ENCODE data around the gene CCDC33. TPM values are rescaled to one million over a fixed set of nuclear protein-coding genes. Genes with fewer than 3 reads are reported as not detected.

CCDC33 gene
- total RNA-seq, 4 donors from 2014 or later = 0.13 TPM; not detected in 3

GRCh38 chr15:74295800-74296199, 59.7 kb downstream of the CCDC33 start:
- no peaks in the 10 kb centered on the region for H3K27me3 ChIP-seq
- TF ChIP-seq POLR2A (IDR thresholded peaks at IDR 0.05) (no peak), CTCF (IDR thresholded peaks at IDR 0.05) (no peak)
- H3K4me3 ChIP-seq (replicated peaks in 1 of 3) = no peak overlapping the region
- DNase-seq = no peak
- H3K27ac ChIP-seq = no peak overlapping the region
- H3K36me3 ChIP-seq = no peaks in the 10 kb centered on the region
- 53 to 56% methylated on average over 5 to 6 of the region's 6 CpGs for WGBS, 2 donors
- H3K4me1 ChIP-seq = no peaks in the 10 kb centered on the region
- no peaks in the 10 kb centered on the region for H3K9me3 ChIP-seq
- intact Hi-C loops (cut with DNase I) = no loop called here

- H3K4me3 ChIP-seq (replicated peaks in 1 of 3) = no peak overlapping the region
- DNase-seq = no peak
- H3K4me1 ChIP-seq = no peaks in the 10 kb centered on the region
- 43 to 44% methylated on average over 1 of the region's 1 CpG for WGBS, 2 donors
- intact Hi-C loops (cut with DNase I) = no loop called here
- TF ChIP-seq CTCF (IDR thresholded peaks at IDR 0.05) = no peak
- TF ChIP-seq POLR2A (IDR thresholded peaks at IDR 0.05) = no peak
- no peaks in the 10 kb centered on the region for H3K9me3 ChIP-seq
- no peaks in the 10 kb centered on the region for H3K27me3 ChIP-seq
- H3K27ac ChIP-seq = no peak overlapping the region
- H3K36me3 ChIP-seq = no peaks in the 10 kb centered on the region
Observed at GRCh38 chr15:74297887-74298286, 61.8 kb downstream of the CCDC33 start.

- TF ChIP-seq CTCF (IDR thresholded peaks at IDR 0.05) = no peak
- no peak for TF ChIP-seq POLR2A (IDR thresholded peaks at IDR 0.05)
- Histone ChIP-seq H3K27ac (no peak overlapping the region), H3K4me3 (replicated peaks in 1 of 3) (no peak overlapping the region), H3K27me3 (no peaks in the 10 kb centered on the region), H3K9me3 (no peaks in the 10 kb centered on the region), H3K36me3 (no peaks in the 10 kb centered on the region), H3K4me1 (no peaks in the 10 kb centered on the region)
- DNase-seq = no peak
- intact Hi-C loops (cut with DNase I) = loop anchor here (10.0 kb wide), 1 partner anchor 325 kb away; no protein-coding TSS in a partner anchor
- WGBS, 2 donors = 55% methylated on average over 23 to 26 of the region's 26 CpGs
Observed at GRCh38 chr15:74300057-74300795, 64.1 kb downstream of the CCDC33 start.

- no peaks in the 10 kb centered on the region for H3K4me1 ChIP-seq
- H3K27ac ChIP-seq = no peak overlapping the region
- H3K36me3 ChIP-seq = no peaks in the 10 kb centered on the region
- no peak for DNase-seq
- H3K27me3 ChIP-seq = no peaks in the 10 kb centered on the region
- no peak for TF ChIP-seq POLR2A (IDR thresholded peaks at IDR 0.05)
- TF ChIP-seq CTCF (IDR thresholded peaks at IDR 0.05) = no peak
- H3K9me3 ChIP-seq = no peaks in the 10 kb centered on the region
- 69 to 71% methylated on average over 7 of the region's 7 CpGs for WGBS, 2 donors
- intact Hi-C loops (cut with DNase I) = loop anchor here (2.0 to 10.0 kb wide), 2 partner anchors 173 to 327 kb away; no protein-coding TSS in a partner anchor
- no peak overlapping the region for H3K4me3 ChIP-seq (replicated peaks in 1 of 3)
Observed at GRCh38 chr15:74301583-74302361, 65.6 kb downstream of the CCDC33 start.
